ENCODE results near the gene GLRX. TPM values are rescaled to one million over a fixed set of nuclear protein-coding genes. Genes with fewer than 3 reads are reported as not detected.

GLRX gene
- total and polyA plus RNA-seq, 10 of the 15 experiments (the other 5 are each of a cell fraction or from before 2014, with no cell fraction given), result 63.0 to 366 (median 186) TPM

DNA sequence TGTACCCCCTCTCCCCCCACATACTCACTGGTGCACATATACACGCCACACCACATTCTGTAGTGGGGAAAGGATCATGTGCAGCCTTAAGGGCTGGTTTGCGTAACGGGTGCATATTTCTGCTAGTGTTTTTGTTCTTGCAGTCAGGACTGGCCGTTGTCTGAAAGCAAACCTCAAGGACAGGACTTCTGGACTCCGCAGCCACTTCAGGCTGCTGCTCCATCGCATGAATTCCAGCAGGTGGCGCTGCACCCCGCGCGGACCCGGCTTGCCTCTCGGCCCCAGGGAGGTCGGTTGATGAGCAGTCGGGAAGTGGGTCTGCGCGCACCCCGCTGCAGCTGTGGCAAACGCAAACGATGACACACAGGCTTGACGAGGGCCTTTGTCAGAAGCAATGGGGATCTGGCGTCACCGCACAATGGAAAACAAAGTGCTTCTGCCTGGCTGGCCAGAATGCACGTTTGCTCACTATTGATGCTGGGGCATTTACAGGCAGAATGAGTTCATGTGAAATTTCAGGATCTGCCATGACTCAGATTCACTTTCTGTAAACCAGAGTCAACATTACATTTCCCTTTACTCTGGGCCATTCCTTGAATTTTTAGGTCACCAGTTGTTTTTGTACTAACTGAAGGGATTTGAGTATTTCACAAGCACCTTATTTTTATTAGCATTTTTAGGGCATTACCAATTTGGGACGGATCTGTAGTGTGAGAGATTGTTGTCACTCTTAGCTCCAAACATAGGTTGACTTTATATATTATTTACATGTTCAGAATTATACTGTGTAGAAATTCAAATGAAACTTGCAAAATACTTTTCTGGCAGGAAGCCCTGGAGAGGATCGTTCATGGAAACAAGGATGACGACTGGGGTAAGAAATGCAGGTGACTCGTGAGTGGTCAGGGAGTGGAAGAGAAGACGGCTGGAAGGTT lies 36.4 kb upstream of the GLRX start (continued):
- 0 out of 2 replicates have a peak, but pooled peaks have one; percentile 46 for TF ChIP-seq ESRRA (IDR thresholded peaks at IDR 0.05; ENCODE audit: low read length)
- TF ChIP-seq CHD4 (IDR thresholded peaks at IDR 0.05), result no peak
- peak in 1 of 2 experiments; percentile 43; a peak in 1 of 4 replicates for TF ChIP-seq ETV6 (conservative IDR thresholded peaks at IDR 0.05 in 1 of 2, IDR thresholded peaks at IDR 0.05 in 1 of 2; ENCODE audit: borderline replicate concordance in 1 of 2, low read depth in 1 of 2)
- TF ChIP-seq, protein P1, sequence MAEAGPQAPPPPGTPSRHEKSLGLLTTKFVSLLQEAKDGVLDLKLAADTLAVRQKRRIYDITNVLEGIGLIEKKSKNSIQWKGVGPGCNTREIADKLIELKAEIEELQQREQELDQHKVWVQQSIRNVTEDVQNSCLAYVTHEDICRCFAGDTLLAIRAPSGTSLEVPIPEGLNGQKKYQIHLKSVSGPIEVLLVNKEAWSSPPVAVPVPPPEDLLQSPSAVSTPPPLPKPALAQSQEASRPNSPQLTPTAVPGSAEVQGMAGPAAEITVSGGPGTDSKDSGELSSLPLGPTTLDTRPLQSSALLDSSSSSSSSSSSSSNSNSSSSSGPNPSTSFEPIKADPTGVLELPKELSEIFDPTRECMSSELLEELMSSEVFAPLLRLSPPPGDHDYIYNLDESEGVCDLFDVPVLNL (IDR thresholded peaks at IDR 0.05; ENCODE audit: low read depth, low read length), result no peak
- TF ChIP-seq MTA2 (IDR thresholded peaks at IDR 0.05; ENCODE audit: low read depth), result no peak
- TF ChIP-seq RELA (IDR thresholded peaks at IDR 0.05; ENCODE audit: borderline replicate concordance, partially characterized antibody), result peak; percentile 53
- peak; percentile 94 for TF ChIP-seq CREB1 (IDR thresholded peaks at IDR 0.05; ENCODE audit: low read depth)
- TF ChIP-seq CTCF (IDR thresholded peaks at IDR 0.05 in 2 of 3, conservative IDR thresholded peaks at IDR 0.05 in 1 of 3; ENCODE audit: control insufficient read depth in 2 of 3, extremely low read depth in 1 of 3, insufficient read depth in 1 of 3, low read depth in 3 of 3, low read length in 3 of 3), result peak; percentile 96 to 99 (median 98)
- no peak for TF ChIP-seq HDAC6 (IDR thresholded peaks at IDR 0.05; ENCODE audit: unreplicated experiment)
- no peak for TF ChIP-seq NR2C2 (IDR thresholded peaks at IDR 0.05; ENCODE audit: borderline replicate concordance, control insufficient read depth, insufficient read length, low read depth)
- peak; percentile 2; the same call in 1 of the 2 replicates for TF ChIP-seq RUNX3 (IDR thresholded peaks at IDR 0.05; ENCODE audit: low read length)
- TF ChIP-seq SUPT20H (IDR thresholded peaks at IDR 0.05; ENCODE audit: borderline replicate concordance, control insufficient read depth, low read depth, low read length), result no peak
- peak; percentile 89 for TF ChIP-seq CREM (IDR thresholded peaks at IDR 0.05; ENCODE audit: low read depth)
